ENCODE results near the gene IL15.

The IL15 gene

DNA sequence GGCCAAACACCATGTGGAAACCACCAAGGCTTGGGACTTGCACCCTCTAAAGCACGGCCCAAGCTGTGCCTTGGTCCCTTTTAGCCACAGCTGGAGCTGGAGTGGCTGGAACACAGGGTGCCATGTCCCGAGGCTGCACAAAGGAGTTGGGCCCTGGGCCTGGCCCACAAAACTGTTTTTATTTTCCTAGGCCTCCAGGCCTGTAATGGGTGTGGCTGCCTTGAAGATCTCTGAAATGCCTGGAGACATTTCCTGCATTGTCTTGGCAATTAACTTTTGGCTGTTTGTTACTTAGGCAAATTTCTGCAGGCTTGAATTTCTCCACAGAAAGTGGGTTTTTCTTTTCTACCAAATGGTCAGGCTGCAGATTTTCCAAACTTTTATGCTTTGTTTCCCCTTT, 55.7 kb downstream of the IL15 start:
- no peak for DNase-seq (ENCODE audit: extremely low read depth, low read depth)
- no peak overlapping the region for H3K4me3 ChIP-seq (replicated peaks; ENCODE audit: low read depth, low read length)
- TF ChIP-seq, protein P1, sequence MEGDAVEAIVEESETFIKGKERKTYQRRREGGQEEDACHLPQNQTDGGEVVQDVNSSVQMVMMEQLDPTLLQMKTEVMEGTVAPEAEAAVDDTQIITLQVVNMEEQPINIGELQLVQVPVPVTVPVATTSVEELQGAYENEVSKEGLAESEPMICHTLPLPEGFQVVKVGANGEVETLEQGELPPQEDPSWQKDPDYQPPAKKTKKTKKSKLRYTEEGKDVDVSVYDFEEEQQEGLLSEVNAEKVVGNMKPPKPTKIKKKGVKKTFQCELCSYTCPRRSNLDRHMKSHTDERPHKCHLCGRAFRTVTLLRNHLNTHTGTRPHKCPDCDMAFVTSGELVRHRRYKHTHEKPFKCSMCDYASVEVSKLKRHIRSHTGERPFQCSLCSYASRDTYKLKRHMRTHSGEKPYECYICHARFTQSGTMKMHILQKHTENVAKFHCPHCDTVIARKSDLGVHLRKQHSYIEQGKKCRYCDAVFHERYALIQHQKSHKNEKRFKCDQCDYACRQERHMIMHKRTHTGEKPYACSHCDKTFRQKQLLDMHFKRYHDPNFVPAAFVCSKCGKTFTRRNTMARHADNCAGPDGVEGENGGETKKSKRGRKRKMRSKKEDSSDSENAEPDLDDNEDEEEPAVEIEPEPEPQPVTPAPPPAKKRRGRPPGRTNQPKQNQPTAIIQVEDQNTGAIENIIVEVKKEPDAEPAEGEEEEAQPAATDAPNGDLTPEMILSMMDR (IDR thresholded peaks at IDR 0.05; ENCODE audit: low read depth, low read length, missing control alignments) = no peak

DNA sequence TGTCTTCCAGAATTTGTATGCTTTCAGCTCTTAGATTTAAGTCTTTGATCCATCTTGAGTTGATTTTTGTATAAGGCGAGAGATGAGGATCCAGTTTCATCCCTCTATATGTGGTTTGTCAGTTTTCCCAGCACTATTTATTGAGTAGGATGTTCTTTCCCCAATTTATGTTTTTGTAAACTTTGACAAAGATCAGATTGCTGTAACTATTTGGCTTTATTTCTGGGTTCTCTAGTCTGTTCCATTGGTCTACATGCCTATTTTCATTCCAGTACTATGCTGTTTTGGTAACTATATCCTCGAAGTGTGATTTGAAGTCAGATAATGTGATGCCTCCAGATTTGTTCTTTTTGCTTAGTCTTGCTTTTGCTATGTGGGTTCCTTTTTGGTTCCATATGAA, 60.7 kb downstream of the IL15 start:
- no peak overlapping the region for H3K4me3 ChIP-seq (replicated peaks; ENCODE audit: low read depth, low read length)
- DNase-seq (ENCODE audit: extremely low read depth, low read depth) = no peak
- TF ChIP-seq, protein P1 (IDR thresholded peaks at IDR 0.05; ENCODE audit: low read depth, low read length, missing control alignments) = no peak

DNA sequence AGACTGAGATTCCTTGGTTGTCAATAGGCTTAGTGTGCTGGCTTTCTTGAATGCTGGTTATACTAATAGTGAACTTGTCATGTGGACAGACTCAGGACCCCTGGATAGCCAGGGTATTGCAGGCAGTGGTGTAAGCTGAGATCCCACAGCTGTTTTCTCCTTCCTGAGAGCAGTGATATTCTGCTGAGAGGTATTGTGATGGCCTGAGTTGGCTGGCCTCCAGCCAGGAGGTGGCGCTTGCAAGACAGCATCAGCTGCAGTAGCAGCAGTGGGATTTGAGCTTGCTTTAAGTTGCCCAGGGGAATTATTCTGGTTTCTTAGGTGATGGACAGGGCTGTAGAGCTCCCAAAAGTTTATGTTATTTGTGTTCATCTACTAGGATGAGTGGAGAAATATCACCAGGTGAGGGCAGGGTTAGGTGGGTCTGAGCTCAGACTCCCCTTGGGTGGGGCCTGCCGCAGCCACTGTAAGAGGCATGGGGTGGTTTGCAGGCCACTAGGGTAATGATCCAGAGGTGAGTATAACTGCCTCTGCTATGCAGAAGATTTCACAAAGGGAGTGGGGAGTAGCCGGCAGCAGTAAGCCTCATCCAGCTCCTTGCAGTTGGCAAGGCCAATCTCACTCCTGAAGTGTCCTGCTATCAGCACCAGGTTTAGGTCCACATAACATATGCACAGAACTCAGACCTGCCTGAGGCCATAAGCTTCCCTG, 66.2 kb downstream of the IL15 start:
- no peak overlapping the region for H3K4me3 ChIP-seq (replicated peaks; ENCODE audit: low read depth, low read length)
- DNase-seq (ENCODE audit: extremely low read depth, low read depth) = no peak
- TF ChIP-seq, protein P1 (IDR thresholded peaks at IDR 0.05; ENCODE audit: low read depth, low read length, missing control alignments) = no peak

DNA sequence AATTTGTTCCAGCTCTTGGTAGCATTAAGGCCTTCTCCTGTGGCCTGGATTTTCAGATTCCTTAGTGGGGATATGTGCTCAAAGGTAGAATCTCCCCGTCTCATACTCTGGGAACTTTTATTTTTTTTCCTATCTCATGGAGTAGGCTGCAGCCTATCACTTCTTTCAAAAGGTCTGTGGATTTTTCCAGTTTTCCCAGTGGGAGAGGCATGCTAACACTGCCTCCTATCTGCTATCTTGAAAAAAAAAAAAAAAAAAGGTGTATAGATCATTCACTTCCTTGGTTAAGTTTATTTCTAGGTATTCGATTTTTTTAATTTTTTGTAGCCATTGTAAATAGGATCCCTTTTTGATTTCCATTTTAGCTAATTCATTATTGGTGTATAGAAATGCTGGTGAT, 67.1 kb downstream of the IL15 start:
- TF ChIP-seq, protein P1 (IDR thresholded peaks at IDR 0.05; ENCODE audit: low read depth, low read length, missing control alignments) = no peak
- DNase-seq (ENCODE audit: extremely low read depth, low read depth) = no peak
- H3K4me3 ChIP-seq (replicated peaks; ENCODE audit: low read depth, low read length) = no peak overlapping the region

DNA sequence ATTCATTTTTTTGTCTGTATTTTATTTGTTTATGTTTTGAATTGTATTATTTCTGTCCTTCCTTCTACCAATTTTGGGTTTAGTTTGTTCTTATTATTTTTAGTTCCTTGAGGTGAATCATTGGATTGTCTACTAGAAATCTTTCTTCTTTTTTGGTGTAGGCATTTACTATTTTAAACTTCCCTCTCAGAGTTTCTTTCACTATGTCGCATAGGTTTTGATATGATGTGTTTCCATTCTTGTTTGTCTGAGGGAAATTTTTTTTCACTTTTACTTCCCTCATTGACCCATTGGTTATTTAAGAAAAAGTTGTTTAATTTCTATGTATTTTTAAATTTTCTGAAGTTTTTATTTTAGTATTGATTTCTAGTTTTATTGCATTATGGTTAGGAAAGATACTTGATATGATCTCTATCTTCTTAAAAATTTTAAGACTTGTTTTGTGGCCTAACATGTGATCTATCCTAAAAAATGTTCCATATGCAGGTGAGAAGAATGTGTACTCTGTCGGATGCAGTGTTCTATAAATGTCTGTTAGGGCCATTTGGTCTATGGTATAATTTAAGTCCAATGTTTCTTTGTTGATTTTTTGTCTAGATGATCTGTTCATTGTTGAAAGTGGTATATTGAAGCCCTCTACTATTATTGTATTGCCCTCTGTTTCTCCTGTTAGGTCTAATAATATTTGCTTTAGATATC, 68.8 kb downstream of the IL15 start:
- H3K4me3 ChIP-seq (replicated peaks; ENCODE audit: low read depth, low read length) = no peak overlapping the region
- no peak for DNase-seq (ENCODE audit: extremely low read depth, low read depth)
- TF ChIP-seq, protein P1 (IDR thresholded peaks at IDR 0.05; ENCODE audit: low read depth, low read length, missing control alignments) = no peak

DNA sequence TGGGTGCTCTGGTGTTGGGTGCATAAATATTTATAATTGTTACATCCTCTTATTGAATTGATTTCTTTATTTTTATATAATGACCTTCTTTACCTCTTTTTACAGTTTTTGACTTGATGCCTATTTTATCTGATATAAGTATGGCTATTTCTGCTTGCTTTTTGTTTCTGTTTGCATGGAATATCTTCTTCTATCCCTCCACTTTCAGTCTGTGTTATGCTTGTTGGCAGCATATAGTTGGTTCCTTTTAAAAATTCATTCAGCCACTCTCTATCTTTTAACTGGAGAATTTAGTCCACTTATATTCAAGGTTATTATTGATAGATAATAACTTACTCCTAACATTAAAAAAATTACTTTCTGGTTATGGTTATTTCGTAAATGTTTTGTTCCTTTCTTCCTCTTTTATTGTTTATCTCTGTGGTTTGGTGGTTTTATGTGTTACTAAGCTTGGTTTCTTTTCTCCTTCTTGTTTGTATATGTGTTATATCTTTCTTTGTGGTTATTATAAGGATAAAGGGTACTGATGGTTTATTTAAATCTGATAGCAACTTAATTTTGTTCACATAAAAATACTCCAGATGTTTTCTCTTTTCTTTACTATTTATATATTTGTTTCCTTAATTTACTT, 69.5 kb downstream of the IL15 start:
- TF ChIP-seq, protein P1 (IDR thresholded peaks at IDR 0.05; ENCODE audit: low read depth, low read length, missing control alignments) = no peak

More for the DNA sequence above, 69.5 kb downstream of the IL15 start:
- DNase-seq (ENCODE audit: extremely low read depth, low read depth) = no peak
- no peak overlapping the region for H3K4me3 ChIP-seq (replicated peaks; ENCODE audit: low read depth, low read length)

All from HFF-Myc (cell line).